Measurements from ENCODE around the gene RPA1.
"Not testable (repeated sequence)": the region's sequence is repeated elsewhere in the genome, so short reads cannot be mapped to it uniquely, and the experiment has no call there.

Gene RPA1

DNA sequence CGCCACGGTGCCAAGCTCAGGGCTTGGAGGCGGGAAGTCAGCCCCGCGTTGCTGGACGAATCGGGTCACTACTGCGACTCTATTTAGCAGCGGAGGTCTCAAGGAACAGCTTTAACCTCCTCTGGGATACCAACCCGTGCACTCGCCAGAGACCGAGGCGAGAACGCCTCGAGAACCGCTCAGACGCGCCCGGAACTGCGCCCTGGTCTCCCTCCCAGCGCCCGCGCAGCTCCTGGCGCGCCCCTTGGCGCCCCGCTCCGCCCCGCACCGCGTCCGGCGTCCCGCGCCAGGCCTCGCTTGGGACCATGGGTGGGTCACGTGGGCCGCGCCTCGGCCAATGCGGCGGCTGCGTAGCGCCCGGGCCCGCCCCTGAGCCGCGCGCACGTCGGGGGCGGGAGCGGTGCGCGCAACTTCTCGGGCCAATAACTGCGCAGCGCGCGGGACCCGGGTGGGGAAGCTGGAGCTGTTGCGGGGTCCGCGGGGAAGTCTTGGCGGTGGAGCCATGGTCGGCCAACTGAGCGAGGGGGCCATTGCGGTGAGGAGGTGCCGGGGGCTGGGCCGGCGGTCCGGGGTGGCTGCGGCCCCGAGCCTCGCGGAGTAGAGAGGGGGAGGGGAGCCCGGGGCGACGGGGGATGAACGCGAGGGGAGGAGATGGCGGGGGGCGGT is at the start of gene RPA1, which contains the start of gene SMYD4:
RPA1 (plus strand) TSS at position 414 of the 666 bp plus-strand sequence; CDS start at position 503, 89 bp downstream.
SMYD4 (minus strand) TSS at position 311 of the 666 bp plus-strand sequence. CDS start 1,908 bp downstream, outside the sequence.
- no peak for FAIRE-seq

DNA sequence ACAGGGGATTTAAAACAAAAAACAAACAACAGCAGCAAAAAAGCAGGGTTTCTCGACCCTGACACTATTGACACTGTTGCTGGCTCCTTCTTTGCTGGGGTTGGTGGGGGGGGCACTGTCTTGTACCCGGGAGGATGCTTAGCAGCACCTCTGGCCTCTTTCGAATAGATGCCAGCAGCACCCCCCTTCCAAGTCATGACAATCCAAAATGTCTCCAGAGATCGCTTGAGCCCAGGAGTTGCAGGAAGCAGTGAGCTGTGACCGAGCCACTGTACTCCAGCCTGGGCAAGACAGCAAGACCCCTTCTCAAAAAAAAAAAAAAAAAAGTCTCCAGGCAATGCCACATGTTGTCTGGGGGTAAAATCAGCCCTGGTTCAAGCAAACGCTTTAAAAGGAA is 47.6 kb upstream of the RPA1 start:
- FAIRE-seq: no peak

DNA sequence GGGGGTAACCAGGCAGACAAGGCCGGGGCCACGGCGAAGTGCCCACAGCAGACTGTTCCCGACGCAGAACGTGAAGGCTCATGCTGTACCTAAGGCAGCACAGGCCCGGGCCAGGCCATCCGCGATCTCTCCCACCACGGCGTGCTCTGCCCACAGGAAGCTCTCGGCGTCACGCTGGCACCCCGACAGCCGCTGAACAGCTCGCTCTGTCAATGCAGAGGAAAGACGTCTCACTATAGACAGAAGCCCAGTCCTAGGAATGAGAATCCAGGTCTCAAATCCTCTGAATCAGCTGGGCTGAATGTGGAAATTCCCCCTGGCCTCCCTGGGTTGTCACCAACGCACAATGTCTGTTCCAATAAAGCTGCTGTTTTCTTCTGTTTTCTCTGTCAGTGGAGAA is 46.5 kb upstream of the RPA1 start:
- no peak for FAIRE-seq

DNA sequence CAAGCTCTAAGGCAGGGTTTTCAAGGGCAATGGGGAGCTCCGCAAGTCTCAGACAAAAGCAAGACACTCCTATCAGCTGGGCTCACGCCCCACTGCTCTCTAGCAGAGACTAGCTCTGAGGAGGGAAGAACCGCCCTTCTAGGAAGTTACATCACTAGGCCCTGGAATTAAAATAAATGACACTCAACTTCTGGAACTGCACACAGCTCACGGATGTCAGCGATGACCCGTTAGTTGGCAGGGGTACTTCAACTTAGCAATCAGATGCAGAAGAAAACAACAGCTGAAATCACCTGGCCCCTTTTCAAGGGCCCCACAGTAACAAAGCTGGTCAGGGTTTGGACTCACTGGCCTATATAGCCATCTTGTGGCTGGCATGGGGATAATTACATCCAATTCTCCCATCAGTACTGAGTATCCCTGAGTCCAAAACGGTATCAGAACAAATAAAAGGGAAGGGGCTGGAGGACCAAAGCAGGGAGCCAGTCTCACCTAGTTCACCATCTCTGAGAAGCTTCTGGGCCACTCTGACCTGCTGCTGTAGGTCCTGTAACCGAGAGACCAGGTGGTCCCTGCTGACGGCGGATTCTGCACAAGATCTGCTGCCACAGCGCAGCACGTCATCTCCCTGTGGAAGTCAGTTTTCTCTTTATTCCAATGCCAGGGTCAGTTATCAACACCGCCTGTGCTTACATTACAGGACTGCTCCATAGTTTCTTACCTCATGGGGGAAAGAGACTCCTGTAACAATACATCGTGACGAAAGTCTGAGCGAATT is 45.8 kb upstream of the RPA1 start:
- FAIRE-seq: no peak

DNA sequence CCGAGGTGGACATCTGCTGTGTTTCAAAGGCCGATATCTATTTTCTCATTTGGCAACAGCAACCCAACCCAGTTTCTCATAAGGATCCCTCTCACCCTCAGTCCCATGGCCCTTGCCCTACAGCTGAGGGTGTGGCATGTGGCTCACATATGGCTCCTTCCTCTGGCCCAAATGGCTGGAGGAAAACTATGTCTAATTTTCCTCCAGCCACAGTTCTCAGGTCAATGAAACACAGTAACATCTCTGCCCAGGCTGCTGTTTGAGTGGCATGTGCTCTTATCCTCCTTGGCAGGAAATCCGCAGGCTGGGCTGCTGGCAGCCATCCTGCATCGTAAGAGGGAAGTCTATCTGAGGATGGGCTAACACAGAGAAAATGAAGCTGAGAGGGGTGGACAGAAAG is 43.9 kb upstream of the RPA1 start:
- no peak for FAIRE-seq

DNA sequence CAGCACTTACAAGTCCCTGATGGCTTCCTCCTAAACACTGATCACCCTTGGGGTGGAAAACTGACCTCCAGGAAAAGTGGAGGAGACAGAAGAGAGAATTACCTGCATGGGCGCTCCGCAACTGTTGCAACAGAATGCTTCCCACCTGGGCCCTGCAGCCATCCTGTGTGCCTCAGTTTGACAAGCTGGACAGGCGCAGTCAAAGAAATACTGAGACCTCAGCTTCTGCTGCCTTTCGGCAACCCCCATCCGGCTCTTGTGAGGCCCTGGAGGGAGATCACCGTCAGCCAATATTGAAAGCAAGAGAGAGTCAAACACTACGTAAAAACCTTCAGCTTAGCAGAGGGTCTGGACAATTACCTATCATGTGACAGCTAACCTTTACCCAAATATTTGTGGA is 43.1 kb upstream of the RPA1 start:
- no peak for FAIRE-seq

DNA sequence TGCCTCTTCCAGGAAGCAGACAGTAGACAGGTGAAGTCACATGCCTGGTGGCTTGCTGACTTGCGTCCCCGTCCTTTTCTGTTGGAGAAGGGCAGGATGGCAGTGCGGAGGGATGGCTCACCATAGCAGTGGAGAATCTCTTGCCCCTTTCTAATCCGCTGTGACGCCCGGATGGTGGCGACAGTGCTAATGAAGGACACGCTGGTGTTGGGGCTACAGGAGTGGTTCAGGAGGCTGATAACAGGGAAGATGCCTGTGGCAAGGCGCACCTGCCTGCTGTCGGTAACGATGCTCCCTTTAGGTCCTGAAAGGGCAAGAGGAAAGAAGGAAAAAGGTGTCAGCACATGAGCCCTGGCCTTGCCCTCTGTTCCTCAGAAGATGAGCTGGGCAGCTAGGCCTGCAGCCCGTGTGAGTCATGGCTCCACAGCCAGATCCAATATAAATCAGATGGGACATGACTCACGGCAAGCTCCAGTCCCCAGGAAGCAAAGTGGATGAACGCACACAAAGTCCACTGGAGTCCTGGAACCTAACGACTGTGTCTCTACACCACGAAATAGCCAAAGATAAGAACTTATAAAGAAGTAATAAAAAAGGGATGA is 42.4 kb upstream of the RPA1 start:
- no peak for FAIRE-seq

DNA sequence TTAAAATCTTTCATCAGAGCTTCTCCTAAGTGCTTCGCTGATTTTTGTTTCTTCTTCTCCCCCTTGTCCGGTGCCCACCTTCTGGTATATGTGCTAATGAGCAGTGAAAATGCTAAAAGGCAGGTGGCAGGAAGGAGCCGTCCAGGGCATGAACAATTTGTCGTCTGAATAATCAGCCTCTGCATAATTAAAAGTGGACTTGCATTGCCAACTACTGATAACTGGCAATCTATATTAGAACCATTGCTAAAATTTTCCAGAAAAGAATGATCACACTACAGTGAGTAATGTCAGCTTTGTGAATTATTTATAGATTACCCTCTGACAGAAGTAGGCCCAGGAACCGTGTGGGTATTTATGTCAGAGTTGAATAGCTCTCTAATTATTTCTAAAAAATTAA is 39.9 kb upstream of the RPA1 start:
- no peak for FAIRE-seq

DNA sequence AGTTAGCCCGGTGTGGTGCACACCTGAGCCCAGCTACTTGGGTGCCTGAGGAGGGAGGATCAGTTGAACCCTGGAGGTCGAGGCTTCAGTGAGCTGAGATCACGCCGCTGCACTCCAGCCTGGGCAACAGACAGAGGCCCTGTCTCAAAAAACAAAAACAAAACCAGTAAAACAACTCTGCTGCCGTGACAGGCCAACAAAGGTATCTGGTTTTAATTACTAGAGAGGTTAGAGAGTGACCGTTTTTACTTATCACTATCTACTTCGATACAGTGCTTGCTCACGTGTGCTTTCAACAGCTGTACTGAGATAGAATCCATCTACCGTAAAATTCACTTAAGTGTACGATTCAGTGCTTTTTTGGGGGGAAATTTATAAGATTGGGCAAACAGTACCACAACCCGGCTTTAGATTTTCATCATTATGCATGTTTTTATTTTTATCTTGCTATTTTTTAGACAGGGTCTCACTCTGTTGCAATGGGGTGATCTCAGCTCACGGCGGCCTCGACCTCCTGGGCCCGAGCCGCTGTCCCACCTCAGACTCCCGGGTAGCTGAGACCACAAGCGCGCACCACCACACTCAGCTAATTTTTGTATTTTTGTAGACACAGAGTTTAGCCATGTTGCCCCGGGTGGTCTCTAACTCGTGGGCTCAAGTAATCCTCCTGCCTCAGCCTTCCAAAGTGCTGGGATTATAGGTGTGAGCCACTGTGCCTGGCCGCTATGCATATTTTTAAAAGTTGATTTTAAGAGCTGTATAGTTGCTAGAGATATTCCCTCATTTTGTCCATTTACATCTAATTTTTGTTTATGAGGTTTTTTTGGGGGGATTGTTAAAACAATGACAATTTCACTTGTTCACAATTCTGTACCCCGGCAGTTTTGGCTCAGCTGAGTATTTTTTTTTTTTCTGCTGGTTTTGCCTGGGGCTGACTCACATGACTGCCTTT is 37.0 kb upstream of the RPA1 start:
- FAIRE-seq: no peak

DNA sequence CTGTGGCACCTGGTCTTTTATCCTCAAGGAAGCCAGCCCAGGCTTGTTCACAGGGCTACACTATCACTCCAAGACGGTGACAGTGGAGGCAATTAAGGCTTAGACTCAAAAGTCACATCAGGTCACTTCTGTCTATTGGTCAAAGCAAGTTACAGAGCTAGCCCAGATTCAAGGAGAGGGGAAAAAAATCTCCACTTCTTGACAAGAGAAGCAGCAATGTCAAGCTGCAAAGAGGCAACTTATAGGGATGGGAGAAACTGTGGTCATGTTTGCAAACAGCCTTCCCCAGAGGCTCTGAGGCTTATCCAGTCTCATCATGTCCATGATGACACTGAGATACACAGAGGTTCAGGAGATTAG is 36.4 kb upstream of the RPA1 start:
- FAIRE-seq: no peak

DNA sequence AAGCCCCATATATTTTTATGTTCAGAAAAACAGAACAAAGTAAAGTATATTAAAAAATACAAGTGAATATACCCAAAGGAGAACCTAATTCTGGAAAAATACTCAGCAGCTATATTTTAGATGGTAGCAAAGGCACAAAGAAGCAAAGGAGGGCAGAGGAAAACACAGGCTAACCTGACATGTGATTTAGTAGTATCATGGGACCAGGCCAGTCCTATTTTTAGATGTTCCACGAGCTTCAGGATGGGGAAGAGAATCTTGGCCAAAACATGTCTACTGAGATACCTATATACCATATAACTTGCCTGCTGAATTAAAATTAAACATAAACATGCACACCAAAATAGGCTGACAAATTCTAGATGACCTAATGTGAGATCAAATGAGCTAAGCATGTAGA is 33.0 kb upstream of the RPA1 start:
- FAIRE-seq: no peak

DNA sequence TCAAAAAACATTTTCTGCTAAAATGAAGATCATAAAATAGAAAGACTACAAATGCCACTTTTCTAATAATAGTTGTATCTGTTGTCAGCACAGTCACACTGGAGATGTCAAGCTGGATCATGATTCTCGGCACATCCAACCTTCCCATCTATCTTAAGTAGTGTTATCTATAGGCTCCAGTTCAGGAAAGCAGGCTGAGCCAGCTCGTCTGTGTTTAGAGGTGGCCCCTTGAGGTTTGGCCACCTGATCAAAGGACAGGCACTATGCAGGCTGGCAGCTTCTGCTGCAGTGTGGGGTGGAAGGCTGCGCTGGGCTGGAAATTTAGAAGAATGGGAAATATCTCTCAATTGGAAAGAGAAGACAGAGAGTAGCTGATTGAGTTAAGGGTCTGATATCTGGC is 32.5 kb upstream of the RPA1 start:
- FAIRE-seq: no peak

DNA sequence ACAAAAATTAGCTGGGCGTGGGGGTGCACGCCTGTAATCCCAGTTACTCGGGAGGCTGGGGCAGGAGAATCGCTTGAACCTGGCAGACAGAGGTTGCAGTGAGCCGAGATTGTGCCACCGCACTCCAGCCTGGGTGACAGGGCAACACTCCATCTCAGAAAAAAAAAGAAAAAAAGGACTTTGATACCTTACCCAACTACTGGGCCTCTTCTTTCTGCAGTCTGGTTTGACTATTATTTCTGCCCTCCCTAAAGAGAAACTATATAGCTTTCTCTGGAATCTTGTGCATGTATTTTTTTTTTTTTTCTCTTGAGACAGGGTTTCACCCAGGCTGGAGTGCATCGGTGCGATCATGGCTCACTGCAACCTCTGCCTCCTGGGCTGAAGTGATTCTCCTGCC is 32.0 kb upstream of the RPA1 start:
- FAIRE-seq: not testable (repeated sequence)

DNA sequence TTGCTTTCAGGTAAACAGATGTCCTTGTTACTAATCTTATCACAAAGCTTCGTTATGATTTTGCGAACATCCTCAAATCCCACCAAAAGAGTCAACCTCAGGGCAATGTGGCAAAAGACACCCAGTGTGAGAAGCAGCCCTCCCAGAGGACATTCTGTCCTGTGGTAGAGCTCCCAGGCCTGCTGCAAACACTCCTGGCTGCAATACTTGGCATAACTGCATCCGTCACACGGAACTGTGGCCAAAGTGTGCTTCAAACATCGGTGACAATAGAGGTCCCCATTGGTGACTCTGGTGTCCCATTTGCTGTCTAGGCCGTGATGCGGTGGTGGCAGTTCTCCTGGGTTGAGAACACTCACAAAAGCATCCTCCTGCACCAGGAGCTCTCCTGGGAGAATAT is 29.6 kb upstream of the RPA1 start:
- FAIRE-seq: no peak

DNA sequence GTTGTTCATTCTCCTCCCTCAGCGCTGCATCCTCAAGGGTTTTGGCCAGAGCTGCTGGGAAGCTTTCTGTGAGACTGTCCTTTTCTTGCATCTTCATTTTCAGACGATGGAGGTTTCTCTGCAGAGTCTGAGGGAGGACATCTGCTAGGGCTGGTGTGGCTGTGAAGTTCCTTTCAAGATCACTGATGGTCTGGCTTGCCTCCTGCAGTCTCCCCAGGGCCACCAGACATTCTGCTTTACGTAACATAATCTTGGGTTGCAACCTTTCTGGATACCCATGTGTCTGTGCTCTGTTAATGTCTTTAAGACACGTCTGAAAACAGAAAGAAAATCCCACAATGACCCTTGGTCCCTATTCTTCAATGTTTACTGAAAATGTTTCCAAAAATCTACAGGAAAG is 29.1 kb upstream of the RPA1 start:
- no peak for FAIRE-seq

DNA sequence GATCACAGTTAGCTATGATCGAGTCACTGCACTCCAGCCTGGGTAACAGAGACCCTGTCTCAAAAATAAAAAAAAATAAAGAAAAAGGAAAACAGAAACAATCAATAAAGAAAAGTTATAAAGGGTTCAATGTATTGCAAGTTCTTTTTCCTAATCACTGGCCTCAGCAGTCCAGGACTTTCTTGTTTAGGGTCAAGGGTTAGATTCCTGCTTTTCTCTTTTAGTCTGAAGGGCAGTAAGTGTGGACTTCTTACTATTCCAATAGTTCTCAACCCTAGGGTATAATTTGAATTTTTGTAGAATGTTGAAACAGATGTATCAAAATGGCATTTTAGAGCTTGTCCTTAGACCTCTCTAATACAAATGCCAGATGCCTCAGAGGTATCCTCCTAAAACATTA is 27.4 kb upstream of the RPA1 start:
- no peak for FAIRE-seq

DNA sequence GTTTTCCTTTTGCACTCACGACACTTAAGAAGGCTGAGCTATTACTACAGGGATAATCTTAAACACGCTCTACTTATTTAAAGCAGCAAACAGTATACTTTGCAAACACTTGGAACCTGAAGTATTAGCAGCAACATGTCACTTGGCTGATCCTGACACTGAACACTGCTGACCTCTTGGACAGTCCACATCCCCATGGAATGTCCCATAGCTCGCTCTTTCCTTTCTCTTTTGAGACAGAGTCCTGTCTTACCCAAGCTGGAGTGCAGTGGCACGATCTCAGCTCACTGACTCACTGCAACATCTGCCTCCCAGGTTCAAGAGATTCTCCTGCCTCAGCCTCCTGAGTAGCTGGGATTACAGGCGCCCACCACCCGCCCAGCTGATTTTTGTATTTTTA is 26.5 kb upstream of the RPA1 start:
- no peak for FAIRE-seq

DNA sequence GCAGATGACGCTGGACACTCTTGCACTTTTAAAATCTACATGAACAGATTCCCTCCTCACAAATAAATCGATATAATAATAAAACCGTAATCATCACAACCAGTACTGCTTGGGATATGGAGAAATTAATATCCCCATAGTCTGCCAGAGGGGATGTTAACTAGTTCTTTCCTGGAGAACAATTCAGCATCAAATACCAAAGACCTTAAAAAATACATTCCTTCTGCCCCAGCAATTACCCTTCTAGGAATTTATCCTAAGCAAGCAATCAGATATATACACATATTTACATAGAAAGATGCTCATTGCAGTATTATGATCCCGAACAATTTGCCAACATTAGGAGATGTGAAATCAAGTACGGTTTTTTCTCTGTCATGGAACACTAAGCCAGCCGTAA is 21.9 kb upstream of the RPA1 start:
- FAIRE-seq: no peak

DNA sequence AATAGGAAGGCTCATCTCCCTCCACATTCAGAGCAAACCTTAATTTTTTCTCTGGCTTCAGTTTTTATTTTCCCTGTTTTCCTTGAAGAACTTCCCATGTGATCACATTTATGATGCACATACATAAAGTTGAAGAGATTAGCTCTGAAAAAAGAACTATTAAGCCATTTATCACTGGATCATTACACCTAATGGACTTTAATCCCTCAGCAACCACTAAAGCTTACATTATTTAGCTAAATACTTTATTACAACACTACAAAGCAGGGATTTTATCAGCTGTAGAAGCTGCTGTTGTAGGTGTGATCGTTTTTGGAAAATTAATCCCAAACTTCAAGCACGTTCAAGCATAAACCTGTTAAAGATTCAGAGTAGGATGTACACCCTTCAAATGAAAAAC is 21.2 kb upstream of the RPA1 start:
- FAIRE-seq: no peak

DNA sequence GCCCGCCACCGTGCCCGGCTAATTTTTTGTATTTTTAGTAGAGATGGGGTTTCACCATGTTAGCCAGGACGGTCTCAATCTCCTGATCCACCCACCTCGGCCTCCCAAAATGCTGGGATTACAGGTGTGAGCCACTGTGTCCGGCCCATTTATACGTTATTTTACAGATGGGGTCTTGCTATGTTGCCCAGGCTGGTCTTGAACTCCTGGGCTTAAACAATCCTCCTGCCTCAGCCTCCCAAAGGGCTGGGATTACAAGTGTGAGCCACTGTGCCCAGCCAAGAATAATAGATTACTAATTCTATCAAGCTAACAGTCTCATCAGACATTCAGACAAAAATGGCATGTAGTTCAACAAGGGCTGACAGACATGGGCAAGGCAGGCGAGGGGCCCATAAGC is 20.0 kb upstream of the RPA1 start:
- FAIRE-seq: not testable (repeated sequence)

DNA sequence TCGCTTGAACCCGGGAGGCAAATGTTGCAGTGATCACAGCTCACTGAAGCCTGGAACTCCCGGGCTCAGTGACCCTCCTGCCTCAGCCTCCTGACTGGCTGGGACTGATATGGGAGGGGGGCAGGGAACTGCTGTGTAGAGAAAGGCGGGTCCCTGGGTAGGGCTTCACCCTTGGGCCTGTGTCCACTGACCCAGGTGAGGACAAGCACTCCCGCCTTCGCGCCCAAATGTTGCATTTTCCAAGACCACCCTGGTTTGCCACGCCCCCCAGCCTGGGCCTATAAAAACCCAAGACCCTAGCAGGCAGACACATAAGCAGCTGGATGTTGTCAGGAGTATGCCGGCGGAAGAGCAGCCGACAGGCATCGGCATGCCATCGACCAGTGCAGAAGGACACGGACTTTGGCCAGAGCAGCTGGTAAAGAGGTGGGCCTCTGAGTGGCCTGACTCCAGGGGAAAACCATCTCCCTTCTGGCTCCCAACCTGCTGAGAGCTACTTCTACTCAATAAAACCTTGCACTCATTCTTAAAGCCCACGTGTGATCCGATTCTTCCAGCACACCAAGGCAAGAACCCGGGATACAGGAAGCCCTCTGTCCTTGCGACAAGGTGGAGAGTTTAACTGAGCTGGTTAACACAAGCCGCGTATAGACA is 19.2 kb upstream of the RPA1 start:
- FAIRE-seq: no peak

DNA sequence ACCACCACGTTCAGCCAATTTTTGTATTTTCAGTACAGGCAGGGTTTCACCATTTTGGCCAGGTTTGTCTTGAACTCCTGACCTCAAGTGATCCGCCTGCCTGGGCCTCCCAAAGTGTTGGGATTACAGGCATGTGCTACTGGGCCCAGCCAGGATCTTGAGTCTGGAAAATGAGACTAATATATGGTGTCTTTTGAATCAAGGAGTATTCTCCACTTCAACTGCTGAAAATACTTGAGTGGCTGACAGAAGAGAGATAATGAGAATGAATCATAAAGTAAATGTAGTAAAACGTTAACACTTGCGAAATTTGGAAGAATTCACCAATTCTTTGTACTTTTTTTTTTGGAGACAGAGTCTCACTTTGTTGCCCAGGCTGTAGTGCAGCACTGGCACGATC is 16.7 kb upstream of the RPA1 start:
- FAIRE-seq: no peak
